ENCODE measurements around the gene FASN. TPM values are rescaled to one million over a fixed set of nuclear protein-coding genes. Genes with fewer than 3 reads are reported as not detected.

Gene FASN
- total RNA-seq, 1 donor from 2014 or later, result 14.2 TPM

DNA sequence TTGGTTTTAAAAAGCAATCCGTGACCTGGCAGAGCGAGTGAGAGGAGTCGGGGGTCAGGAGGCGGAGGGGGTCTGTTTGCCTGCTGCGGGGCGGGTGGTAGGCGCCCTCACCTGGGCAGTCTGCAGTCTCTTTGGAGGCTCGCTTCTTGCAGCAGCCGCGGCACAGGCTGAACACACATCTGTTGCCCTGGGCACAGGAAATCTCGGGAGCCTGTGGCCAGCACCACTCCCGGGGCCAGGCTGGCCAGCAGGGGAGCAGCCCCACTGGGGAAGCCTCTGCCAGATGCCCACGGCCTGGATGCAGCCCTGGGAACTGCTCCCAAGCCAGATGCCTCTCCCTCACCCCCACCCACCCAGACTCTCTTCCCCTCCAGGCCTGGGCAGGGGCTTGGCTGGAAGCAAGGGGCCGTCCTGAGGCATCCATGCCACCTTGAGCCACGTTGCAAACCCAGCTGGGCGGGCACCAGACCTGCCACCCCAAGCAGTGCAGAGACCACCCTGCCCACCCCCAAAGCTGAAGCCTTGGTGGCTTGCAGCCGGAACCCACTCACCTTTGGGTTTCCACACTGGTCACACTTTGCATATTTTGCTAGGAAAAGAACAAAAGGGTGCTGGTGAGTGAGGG, 39.7 kb downstream of the FASN start:
- DNase-seq (ENCODE audit: low spot score), result no peak

GRCh38 chr17:82056729-82057621, 41.1 kb downstream of the FASN start:
- DNase-seq (ENCODE audit: low spot score), result no peak

DNA sequence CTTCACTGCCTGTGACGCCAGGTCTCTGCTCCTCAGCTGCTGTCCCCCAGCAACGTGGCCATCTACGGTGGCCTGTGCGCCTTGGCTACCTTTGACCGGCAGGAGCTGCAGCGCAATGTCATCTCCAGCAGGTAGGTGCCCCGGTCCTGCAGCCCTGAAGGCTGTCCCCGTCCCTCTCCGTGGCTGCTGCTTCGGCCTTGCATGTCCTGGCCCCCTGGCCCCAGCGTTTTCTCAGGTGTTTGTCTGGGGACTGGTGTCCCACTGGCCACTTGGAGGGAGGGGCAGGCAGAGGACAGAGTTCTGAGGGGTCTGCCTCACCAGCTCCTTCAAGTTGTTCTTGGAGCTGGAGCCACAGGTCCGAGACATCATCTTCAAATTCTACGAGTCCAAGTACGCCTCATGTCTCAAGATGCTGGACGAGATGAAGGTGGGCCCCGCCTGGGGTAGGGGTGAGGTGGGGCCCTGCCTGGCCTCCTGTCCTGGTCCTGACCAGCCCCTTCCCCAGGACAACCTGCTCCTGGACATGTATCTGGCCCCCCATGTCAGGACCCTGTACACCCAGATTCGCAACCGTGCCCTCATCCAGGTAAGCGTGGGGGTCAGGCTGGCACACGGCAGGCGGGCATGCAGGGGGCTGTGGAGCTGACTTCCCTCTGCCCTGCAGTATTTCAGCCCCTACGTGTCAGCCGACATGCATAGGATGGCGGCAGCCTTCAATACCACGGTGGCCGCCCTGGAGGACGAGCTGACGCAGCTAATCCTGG, 41.9 kb downstream of the FASN start:
- DNase-seq (ENCODE audit: low spot score), result no peak

DNA sequence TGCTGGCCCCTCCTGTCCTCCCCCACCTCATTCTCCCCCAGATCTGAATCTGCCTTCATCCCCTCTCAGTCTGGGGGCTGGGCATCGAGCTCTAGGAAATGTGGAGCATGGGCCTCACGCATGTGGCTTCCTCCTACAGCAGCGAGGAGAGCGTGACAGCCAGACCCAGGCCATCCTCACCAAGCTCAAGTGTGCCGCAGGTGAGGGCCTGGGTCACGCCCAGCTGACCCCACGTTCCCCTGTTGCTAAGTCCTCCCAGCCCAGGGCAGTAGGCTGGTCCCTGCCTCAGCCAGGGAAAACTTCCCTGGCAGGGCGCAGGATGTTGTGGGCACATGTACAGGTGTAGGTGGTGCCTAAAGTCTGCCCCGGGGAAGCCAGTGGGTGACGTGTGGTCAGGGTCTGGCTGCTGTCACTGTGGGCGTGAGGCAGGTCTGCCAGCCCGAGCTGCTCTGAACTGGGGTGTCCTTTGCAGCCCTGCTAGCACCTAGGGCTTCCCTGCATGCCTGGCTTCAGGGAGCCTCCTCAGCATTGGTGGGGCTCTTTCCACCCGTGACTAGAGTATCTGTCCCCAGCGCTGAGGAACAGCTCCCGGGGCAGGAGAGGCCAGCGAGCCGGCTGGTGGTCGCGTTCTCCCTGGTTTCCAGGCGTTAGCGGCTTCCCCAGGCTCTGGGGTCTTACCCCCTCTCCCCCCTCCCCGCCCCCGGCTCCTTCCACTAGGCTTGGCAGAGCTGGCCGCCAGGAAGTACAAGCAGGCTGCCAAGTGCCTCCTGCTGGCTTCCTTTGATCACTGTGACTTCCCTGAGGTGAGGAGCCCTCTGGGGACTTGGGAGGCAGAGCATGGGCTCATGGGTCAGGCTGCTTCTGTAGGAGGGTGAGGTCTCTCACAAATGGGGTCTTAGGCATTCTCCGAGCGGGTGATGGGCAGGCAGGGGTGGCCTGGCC, 42.7 kb downstream of the FASN start:
- DNase-seq (ENCODE audit: low spot score), result no peak

GRCh38 chr17:82054351-82055022, 43.5 kb downstream of the FASN start:
- DNase-seq (ENCODE audit: low spot score), result no peak

GRCh38 chr17:82053556-82054263, 44.3 kb downstream of the FASN start:
- DNase-seq (ENCODE audit: low spot score), result no peak

GRCh38 chr17:82053130-82053529, 44.9 kb downstream of the FASN start:
- DNase-seq (ENCODE audit: low spot score), result no peak

DNA sequence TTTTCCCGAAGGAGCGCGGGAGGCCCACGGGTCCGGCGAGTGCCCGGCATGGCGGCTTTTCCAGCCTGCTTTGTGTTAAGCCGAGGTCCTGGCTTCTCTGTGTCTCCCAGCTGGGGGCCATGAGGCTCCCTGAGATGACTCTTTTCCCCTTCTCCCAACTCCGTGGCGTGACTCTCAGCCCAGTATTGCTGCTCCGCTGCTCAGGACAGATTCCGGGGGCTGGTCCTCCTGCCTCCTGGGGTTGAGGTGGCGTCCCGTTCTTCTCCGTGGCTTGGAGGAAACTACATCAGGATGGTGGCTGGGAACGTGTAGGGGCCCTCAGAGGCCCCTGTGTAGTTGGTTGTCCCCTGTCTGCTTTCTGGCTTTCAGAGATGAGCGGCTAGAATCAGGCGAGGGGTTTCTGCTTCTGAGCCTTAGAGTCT, 45.4 kb downstream of the FASN start:
- no peak for DNase-seq (ENCODE audit: low spot score)

- peak; percentile 69 for DNase-seq (ENCODE audit: low spot score)
These were observed 46.0 kb downstream of the FASN start, which contains the start of the genes GPS1 and RFNG for GRCh38 chr17:82051776-82052637. Gene GPS1, plus strand, starts transcription at chr17:82051898. Its CDS starts 34 bp downstream, at chr17:82051932. Gene RFNG, minus strand, starts transcription at chr17:82051811. Its CDS starts 45 bp downstream, at chr17:82051766.

GRCh38 chr17:82050761-82051641, 47.0 kb downstream of the FASN start:
- peak; percentile 24 for DNase-seq (ENCODE audit: low spot score)

GRCh38 chr17:82050152-82050760, 47.8 kb downstream of the FASN start:
- DNase-seq (ENCODE audit: low spot score), result no peak

- DNase-seq (ENCODE audit: low spot score), result no peak
These were observed 48.5 kb downstream of the FASN start for GRCh38 chr17:82049521-82049971.

DNA sequence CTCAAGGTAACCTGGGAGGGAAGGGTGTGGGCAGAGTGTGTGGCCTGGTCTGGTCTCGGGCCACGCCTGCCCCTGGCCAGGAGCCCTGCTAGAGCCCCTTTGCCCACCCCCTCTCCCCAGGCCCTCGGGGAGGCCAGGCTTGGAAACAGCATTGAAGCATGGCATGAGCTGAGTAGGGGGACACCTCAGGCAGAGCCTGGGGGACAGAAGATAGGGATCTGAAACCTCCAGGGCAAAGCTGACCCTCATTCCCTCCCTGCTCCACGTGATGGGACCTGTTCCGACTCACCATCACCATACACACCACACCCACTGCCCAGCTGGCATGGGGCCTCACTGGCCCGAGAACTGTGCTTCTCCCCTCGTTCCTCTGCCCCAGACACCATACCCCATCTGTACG, 48.9 kb downstream of the FASN start:
- no peak for DNase-seq (ENCODE audit: low spot score)

- no peak for DNase-seq (ENCODE audit: low spot score)
These were observed 49.5 kb downstream of the FASN start for GRCh38 chr17:82048571-82048971.

GRCh38 chr17:82047914-82048570, 50.0 kb downstream of the FASN start:
- no peak for DNase-seq (ENCODE audit: low spot score)

- no peak for DNase-seq (ENCODE audit: low spot score)
These were observed 50.7 kb downstream of the FASN start for GRCh38 chr17:82047379-82047778.

GRCh38 chr17:82046903-82047302, 51.1 kb downstream of the FASN start:
- no peak for DNase-seq (ENCODE audit: low spot score)
